GM18517 (cell line): ENCODE measurements around the gene RBP5.

Source experiments
- ATAC-seq: cut with Tn5 transposase; IDR thresholded peaks from one replicate; pipeline ENCODE4 v1.9.1; 2021; ENCODE audit warnings: mild to moderate bottlenecking, moderate library complexity; ENCODE audit not compliant: unreplicated experiment

Gene RBP5

GRCh38 chr12:7146228-7146627, 17.5 kb upstream of the RBP5 start:
- no peak for ATAC-seq

DNA sequence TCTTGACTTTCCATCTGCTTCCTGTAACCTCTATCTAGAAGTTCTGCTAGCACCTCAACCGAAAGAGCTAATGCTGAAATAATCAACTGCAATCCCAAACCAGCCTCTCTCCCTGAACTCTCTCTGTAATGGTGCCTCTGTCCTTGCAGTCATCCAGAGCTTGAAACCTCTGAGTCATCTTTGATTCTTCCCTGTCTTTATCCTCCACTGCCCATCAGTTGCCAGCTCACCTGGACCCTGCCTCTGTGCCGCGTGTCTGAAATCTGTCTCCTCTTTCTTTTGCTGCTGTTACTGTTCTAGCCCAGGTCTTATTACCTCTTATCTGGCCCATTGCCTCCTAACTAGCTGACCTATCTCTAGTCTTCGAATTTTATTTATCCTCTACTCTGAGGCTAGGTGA, 17.0 kb upstream of the RBP5 start:
- ATAC-seq, result no peak

GRCh38 chr12:7144414-7145120, 15.9 kb upstream of the RBP5 start:
- no peak for ATAC-seq

DNA sequence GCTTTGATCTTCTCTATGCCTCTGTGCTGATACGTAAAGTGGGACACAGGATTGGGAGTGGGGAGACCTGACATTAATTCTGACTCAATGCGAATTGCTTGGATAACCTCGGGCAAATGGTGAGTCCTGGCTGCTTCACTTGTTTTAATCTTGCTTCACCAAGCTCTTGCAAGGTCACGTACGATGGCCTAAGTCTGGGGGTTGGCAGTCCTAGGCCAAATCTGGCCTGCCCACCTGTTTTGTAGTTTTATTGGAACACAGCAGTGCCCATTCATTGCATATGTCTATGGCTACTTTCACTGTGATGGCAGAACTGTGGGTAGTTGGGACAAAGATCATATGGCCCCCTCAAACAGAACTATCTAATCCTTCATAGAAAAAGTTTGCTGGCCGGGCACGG, 14.9 kb upstream of the RBP5 start:
- no peak for ATAC-seq

GRCh38 chr12:7142809-7143465, 14.2 kb upstream of the RBP5 start:
- ATAC-seq, result no peak

DNA sequence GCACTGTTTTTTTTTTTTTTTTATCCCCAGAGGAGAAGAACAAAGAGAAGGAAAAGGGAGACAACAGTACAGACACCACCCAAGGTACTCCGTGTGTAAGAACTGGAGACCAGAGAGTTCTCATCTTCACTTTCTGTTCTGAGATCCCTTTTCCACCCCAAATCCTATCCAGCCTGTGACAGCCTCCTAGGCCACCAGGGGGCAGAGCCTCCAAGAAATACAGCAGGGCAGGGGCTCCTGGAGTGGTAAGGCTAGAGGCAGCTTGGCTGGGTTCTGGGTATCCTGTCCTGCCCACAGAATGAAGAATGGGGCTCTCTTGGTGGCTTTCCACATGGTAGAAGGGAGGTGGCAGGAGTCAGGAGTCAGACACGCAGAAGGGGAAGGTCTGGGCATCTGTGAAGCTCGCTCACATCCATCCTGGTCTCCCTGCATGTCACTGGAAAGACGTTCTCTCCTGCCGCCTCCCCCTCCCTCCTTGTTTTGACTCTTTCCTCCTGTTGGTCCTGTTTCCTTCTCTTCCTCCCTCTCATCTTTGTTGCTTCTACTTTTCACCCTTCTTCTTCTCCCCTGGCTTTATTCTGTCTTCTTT, 13.5 kb upstream of the RBP5 start:
- no peak for ATAC-seq

DNA sequence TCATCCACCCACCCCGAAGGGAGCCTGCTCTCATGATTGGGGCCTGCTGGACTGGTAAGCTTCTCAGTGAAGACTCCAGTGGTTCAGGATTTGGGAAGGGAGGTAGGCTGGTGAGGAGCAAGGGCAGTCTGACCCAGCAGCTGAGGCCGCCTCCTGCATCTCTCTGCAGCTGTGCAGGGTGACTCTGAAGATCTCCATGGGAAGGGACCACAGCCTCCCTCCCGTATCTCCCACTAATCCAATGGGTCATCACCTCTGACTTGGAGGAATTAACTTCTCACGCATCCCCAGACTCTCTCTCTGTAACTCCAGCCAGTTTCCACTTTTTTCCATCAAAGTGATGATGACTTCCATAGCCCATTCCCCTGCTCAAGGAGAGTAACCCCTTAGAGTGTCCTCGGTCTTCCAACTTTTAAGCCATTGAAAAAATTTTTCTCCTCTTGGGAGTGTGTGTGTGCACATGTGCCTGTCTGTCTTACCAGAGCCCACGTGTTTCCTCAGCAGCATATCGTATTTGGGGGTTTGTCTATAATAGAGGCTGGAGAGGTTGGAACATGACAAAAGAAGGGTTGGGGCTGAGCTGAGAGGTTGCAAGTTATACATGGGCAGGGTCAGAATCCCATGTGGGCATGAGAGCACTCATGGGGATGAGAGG, 12.8 kb upstream of the RBP5 start:
- no peak for ATAC-seq

- no peak for ATAC-seq
These were observed 10.5 kb upstream of the RBP5 start for GRCh38 chr12:7139200-7139599.

DNA sequence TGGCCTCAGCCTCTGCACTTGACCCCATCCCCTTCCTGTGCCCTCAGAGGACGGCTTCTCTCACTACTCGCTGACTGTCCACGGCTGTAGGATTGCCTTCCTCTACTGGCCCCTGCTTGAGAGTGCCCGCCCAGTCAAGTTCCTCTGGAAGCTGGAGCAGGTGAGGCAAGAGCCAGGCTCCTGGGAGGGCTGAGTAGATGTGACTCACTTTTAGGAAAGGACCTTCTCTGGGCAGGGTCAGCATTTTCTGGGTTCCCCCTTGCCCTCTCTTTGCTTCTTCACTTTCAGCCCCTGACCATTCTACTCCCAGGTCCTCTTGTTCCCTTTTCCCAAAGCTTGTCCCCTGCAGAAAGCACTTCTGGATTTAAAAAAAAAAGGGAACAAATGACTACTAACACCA, 9.2 kb upstream of the RBP5 start:
- ATAC-seq, result no peak

DNA sequence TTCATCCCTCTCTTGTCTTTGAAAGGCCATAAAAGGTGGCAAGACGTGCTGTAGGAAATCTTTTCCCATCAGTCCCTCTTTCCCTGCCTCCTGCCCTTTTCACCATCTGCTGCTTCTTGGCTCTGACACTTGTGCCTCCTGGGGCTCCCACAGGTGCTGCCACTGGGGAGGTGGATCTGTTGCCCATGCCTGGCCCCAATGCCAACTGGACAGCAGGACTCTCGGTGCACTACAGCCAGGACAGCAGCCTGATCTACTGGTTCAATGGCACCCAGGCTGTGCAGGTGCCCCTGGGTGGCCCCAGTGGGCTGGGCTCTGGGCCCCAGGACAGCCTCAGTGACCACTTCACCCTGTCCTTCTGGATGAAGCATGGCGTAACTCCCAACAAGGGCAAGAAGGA, 8.0 kb upstream of the RBP5 start:
- no peak for ATAC-seq

DNA sequence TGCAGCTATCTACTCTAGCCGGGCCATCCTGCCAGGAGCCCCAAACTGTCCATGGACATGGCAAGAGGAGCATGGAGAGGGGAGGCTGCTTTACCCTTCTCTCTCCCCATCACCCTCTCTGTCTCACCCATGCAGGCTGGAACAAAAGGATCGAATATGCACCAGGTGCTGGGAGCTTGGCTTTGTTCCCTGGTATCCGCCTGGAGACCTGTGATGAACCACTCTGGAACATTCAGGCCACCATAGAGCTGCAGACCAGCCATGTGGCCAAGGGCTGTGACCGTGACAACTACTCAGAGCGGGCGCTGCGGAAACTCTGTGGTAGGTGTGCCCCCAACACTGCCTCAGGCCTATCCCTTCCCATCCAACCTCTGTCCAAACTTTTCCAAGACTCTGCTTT, 7.4 kb upstream of the RBP5 start:
- ATAC-seq, result no peak

- no peak for ATAC-seq
These were observed 5.9 kb upstream of the RBP5 start for GRCh38 chr12:7134396-7135166.

GRCh38 chr12:7131502-7131866, 2.8 kb upstream of the RBP5 start:
- no peak for ATAC-seq

DNA sequence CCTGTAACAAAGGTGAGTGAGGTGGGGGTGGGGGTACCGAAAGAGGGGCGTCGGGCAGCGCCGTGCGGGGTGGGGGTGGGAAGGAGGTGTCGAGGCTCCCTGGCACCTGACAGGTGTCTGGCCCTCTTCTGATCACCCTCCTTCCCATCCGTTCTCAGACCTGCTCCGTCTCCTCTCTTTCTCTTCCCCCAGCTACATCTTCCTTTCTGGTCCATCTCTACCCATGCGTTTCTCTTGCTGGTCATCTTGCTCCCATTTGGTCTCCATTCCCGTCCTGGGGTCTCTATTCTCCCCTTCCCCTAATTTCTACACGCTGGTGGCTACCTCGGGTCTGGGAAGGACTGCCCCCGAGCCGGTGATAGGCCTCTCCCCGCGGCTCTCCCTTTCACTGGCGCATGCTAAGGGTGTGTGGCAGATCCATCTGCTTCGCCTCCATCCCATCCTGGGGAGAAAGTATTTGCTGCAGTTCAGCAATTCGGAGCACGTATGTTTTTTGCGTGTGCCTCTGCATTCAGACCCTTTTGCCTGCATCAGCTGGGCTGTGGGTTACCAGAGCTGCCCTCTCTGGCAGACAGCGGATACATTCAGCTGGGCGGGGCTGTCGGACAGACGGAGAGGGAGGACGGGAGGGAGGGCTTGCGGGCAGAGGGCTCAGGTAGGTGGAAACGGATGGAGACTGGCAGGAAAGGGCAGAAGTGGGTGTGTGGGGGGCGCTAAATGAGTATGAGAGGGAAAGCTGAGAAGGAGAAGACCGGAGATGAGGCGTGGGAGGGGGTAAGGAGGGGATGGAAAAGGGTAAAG, 2.2 kb upstream of the RBP5 start:
- ATAC-seq, result no peak

DNA sequence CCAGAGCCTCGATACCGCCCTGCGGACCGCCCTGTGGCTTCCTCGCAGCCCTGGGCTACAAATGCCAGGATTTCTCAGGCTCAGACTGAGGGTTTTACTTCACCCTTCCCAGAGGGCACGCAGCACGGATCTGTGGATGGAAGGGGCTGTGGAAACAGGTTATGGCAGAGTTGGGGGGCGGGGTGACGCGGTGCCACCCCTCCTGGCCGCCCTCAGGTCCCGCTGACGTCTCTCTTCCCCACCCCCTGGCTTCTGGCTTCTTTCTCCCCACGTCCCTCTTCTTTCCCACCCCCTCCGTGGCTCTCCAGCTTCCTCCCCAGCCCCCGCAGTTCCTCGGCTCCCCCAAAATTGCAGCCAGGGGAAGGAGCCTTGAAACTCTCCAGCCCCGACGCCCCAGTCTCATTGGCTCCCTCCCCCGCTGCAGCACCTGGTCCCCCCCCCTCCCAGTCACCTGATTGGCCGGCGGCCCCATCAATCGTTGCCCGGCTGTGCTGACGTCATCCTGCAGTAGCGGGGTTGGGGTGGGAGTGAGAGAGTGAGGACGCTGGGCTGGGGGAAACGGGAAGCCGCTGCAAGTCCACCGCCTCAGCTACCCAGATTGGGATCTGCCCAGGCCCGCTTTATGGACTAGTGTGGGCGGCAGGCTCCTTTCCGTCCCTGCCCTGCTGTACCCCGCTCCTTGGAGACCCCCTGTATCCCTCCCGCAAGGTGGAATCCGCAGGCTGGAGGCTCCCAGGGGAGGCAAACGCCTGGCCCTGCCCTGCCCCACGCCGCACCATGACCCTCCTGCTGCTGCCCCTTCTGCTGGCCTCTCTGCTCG, 1.4 kb upstream of the RBP5 start, which contains the start of gene CLSTN3:
CLSTN3 (plus strand) TSS at position 500 of the 820 bp plus-strand sequence; CDS start at position 778, 278 bp downstream.
- ATAC-seq, result no peak

DNA sequence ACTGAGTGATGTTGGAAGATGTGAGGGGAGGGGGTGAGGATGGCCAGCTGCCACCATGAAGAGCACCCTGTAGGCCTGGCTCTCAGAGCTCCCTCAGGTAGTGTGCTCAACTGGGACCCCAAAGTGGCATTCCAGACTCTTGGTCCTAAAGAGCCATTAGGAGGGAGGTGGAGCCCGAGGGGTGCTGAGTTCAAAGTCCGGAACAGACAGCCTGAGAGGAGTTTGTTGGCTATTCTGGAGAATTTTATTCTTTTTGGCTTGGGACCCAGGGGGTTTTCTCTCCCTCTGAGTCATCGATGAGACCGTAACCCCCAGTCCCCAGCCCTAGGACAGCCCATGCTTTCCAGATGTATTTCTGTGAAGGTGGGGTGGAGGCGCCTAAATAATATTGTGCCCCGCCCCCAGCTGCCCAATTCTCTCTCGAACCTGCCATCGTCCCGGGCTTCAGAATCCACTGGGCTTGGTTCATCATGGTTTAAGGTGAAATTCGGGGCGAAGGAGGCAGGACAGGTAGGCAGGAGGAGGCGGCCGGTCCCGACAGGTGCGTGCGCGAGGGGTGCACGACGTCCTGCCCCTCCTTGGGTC, 690 bp upstream of the RBP5 start:
- no peak for ATAC-seq

DNA sequence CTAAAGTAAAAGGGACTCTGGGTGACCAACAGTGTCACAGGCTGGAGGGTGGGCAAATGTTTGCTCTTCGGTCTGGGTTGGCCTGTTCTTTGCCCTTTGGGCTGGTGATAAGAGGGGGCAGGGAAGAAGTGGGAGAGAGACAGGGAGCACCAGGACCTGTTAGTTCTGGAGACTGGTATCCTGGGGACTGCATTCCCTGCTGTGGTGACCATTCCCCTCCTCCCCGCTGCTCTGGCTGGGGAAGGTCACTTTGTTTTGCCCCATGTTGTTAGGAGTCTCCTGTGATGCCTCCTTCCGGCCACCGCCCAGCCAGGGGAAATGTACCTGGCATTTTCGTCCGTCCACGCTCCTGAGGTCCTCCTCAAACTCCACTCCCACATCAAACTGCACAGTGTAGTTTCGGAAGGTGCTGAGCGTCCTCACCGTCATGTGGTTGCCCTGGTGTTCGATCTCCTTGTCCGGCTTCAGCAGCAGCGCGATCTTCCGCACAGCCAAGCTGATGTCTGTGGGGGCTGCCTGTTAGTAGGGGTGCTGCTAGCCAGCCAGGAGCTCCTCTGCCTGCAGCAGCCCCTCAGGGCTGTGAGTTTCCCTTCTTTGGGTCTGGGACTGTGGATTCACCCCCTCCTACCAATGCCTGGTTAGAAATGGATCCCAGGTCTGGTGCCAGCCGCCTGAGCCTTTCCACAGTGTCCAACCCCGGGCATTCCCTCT, 618 bp downstream of the RBP5 start:
- no peak for ATAC-seq

DNA sequence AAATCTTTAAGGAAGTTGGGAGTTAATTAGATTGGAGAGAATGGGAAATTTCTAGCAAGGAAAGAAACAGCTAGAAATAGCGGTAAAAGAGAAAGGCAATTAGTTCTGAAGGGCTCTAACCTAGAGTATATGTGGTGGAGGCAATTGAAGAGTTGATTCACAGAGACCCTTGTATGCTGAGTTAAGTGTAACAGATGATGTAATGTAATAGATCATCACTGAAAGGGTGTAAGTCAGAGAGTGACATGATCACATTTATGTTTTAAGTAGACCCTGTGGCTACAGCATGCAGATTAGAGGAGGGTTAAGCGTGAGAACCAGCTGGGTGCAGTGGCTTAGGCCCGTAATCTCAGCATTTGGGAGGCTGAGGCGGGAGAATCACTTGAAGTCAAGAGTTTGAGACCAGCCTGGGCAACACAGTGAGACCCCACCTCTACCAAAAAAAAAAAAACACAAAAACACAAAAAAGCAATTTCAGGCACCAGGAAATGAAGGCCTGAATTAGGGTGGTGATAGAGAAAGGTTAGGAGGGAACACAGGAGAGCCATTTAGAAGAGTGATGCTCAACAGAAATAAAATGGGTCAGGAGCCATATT, 3.0 kb downstream of the RBP5 start:
- ATAC-seq, result no peak
